ENCODE data around the gene RNF41.
"Not testable (repeated sequence)": the region's sequence is repeated elsewhere in the genome, so short reads cannot be mapped to it uniquely, and the experiment has no call there.

Gene RNF41

DNA sequence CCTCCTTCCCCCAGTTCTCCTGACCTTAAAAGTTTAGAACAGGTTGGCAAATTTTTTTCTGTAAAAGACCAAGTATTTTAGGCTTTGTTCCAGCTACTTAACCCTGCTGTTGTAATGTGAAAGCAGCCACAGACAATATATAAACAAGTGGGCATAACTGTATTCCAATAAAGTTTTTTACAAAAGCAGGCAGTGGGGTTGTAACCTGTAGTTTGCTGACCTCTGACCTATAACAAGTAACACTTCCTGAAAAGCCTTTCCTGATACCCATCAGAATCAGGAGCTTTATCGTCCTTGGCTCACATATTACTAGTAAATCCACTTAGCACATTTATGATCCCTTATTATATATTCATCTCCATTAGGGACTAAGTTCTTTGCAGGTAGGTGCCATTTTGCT is 19.4 kb downstream of the RNF41 start:
- H3K27ac ChIP-seq (ENCODE audit: low read length): no peak overlapping the region
- no peaks in the 10 kb centered on the region for H3K79me2 ChIP-seq (ENCODE audit: low read length)
- H3F3A ChIP-seq (ENCODE audit: insufficient read depth, low read length): no peaks in the 10 kb centered on the region
- no peaks in the 10 kb centered on the region for H3K9me3 ChIP-seq (replicated peaks; ENCODE audit: insufficient read depth, low read length)
- no peak overlapping the region for H3K4me3 ChIP-seq (ENCODE audit: low read length)
- H3K36me3 ChIP-seq (replicated peaks; ENCODE audit: insufficient read depth, low read length): no peaks in the 10 kb centered on the region
- H4K20me1 ChIP-seq (ENCODE audit: insufficient read depth, low read length): no peaks in the 10 kb centered on the region
- H3K27me3 ChIP-seq (replicated peaks; ENCODE audit: insufficient read depth, low read length): no peaks in the 10 kb centered on the region
- H3K4me2 ChIP-seq (ENCODE audit: low read depth, low read length): no peak overlapping the region
- no peaks in the 10 kb centered on the region for H3K4me1 ChIP-seq (ENCODE audit: low read length)
- no peak for DNase-seq
- no peak overlapping the region for H2AFZ ChIP-seq (ENCODE audit: low read length)
- TF ChIP-seq, protein P1, sequence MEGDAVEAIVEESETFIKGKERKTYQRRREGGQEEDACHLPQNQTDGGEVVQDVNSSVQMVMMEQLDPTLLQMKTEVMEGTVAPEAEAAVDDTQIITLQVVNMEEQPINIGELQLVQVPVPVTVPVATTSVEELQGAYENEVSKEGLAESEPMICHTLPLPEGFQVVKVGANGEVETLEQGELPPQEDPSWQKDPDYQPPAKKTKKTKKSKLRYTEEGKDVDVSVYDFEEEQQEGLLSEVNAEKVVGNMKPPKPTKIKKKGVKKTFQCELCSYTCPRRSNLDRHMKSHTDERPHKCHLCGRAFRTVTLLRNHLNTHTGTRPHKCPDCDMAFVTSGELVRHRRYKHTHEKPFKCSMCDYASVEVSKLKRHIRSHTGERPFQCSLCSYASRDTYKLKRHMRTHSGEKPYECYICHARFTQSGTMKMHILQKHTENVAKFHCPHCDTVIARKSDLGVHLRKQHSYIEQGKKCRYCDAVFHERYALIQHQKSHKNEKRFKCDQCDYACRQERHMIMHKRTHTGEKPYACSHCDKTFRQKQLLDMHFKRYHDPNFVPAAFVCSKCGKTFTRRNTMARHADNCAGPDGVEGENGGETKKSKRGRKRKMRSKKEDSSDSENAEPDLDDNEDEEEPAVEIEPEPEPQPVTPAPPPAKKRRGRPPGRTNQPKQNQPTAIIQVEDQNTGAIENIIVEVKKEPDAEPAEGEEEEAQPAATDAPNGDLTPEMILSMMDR (IDR thresholded peaks at IDR 0.05; ENCODE audit: low read length): no peak
- TF ChIP-seq EZH2 (optimal IDR thresholded peaks at IDR 0.05; ENCODE audit: low read depth, low read length) (no peak), EZH2phosphoT487 (IDR thresholded peaks at IDR 0.05; ENCODE audit: low read length) (no peak)
- no peak overlapping the region for H3K9ac ChIP-seq (ENCODE audit: low read length)
- H3K9me2 ChIP-seq (replicated peaks; ENCODE audit: insufficient read depth, low read length): no peaks in the 10 kb centered on the region

DNA sequence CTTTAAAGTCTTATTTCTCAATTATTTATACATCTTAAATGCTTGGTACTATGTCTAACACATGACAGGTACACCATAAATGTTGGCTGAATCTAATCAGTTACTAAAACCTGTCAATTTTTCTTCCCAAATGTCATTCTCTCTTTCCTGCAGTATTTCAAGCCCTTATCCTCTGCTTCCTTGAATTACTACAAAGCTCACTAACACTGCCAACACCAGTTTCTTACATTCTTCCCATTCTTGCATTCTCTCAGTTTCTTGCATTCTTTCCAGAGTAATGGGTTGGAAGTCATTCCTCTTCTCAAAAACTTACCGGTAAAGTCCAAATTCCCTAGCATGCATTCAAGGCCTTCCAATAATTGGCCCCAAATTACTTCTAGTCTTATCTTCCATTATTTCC is 22.9 kb downstream of the RNF41 start:
- H3K79me2 ChIP-seq (ENCODE audit: low read length): no peaks in the 10 kb centered on the region
- no peak for TF ChIP-seq EZH2 (optimal IDR thresholded peaks at IDR 0.05; ENCODE audit: low read depth, low read length)
- TF ChIP-seq, protein P1 (IDR thresholded peaks at IDR 0.05; ENCODE audit: low read length): no peak
- no peak for TF ChIP-seq EZH2phosphoT487 (IDR thresholded peaks at IDR 0.05; ENCODE audit: low read length)
- H3K4me2 ChIP-seq (ENCODE audit: low read depth, low read length): no peak overlapping the region
- H3K27ac ChIP-seq (ENCODE audit: low read length): no peak overlapping the region
- no peak overlapping the region for H3K4me3 ChIP-seq (ENCODE audit: low read length)
- no peak overlapping the region for H2AFZ ChIP-seq (ENCODE audit: low read length)
- H3K9me3 ChIP-seq (replicated peaks; ENCODE audit: insufficient read depth, low read length): no peaks in the 10 kb centered on the region
- no peaks in the 10 kb centered on the region for H3K27me3 ChIP-seq (replicated peaks; ENCODE audit: insufficient read depth, low read length)
- DNase-seq: no peak
- H3K4me1 ChIP-seq (ENCODE audit: low read length): no peaks in the 10 kb centered on the region
- no peak overlapping the region for H3K9ac ChIP-seq (ENCODE audit: low read length)
- no peaks in the 10 kb centered on the region for H3K9me2 ChIP-seq (replicated peaks; ENCODE audit: insufficient read depth, low read length)
- no peaks in the 10 kb centered on the region for H3K36me3 ChIP-seq (replicated peaks; ENCODE audit: insufficient read depth, low read length)
- no peaks in the 10 kb centered on the region for H4K20me1 ChIP-seq (ENCODE audit: insufficient read depth, low read length)
- H3F3A ChIP-seq (ENCODE audit: insufficient read depth, low read length): no peaks in the 10 kb centered on the region

DNA sequence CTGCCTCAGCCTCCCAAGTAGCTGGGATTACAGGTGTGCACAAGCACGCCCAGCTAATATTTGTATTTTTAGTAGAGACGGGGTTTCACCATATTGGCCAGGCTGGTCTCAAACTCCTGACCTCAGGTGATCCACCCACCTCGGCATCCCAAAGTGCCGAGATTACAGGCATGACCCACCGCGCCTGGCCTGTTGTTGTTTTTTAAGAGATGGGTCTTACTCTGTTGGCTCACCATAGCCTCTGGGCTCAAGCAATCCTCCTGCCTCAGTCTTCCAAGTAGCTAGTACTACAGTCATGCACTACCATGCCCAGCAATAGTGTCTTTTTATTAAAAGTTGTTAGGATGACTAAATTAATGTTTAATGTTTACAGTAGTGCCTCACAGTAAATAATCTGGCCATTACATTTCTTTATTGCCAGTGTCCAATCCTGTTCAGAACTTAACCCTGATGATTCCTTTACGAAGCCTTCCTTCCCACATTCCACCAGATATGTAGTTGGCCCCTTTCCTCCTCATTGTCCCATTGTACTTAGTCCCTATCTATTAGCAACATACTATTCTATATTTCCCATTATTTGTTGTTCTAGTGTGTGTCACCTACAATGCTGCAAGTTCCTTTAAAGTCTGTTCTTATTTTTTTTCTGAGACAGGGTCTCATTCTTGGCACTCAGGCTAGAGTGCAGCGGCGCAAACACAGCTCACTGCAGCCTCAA is 23.6 kb downstream of the RNF41 start:
- Histone ChIP-seq H4K20me1 (ENCODE audit: insufficient read depth, low read length) (no peaks in the 10 kb centered on the region), H3K27me3 (replicated peaks; ENCODE audit: insufficient read depth, low read length) (no peaks in the 10 kb centered on the region), H3K9me2 (replicated peaks; ENCODE audit: insufficient read depth, low read length) (no peaks in the 10 kb centered on the region), H3K9me3 (replicated peaks; ENCODE audit: insufficient read depth, low read length) (no peaks in the 10 kb centered on the region), H3K79me2 (ENCODE audit: low read length) (no peaks in the 10 kb centered on the region), H3K4me2 (ENCODE audit: low read depth, low read length) (no peak overlapping the region), H3F3A (ENCODE audit: insufficient read depth, low read length) (no peaks in the 10 kb centered on the region), H3K27ac (ENCODE audit: low read length) (no peak overlapping the region), H2AFZ (ENCODE audit: low read length) (no peak overlapping the region), H3K9ac (ENCODE audit: low read length) (no peak overlapping the region), H3K36me3 (replicated peaks; ENCODE audit: insufficient read depth, low read length) (no peaks in the 10 kb centered on the region), H3K4me3 (ENCODE audit: low read length) (no peak overlapping the region), H3K4me1 (ENCODE audit: low read length) (0 out of 2 replicates have a peak, but pooled peaks cover 4% of the 10 kb centered on the region)
- no peak for DNase-seq
- TF ChIP-seq, protein P1 (IDR thresholded peaks at IDR 0.05; ENCODE audit: low read length): no peak
- TF ChIP-seq EZH2phosphoT487 (IDR thresholded peaks at IDR 0.05; ENCODE audit: low read length) (no peak), EZH2 (optimal IDR thresholded peaks at IDR 0.05; ENCODE audit: low read depth, low read length) (no peak)

DNA sequence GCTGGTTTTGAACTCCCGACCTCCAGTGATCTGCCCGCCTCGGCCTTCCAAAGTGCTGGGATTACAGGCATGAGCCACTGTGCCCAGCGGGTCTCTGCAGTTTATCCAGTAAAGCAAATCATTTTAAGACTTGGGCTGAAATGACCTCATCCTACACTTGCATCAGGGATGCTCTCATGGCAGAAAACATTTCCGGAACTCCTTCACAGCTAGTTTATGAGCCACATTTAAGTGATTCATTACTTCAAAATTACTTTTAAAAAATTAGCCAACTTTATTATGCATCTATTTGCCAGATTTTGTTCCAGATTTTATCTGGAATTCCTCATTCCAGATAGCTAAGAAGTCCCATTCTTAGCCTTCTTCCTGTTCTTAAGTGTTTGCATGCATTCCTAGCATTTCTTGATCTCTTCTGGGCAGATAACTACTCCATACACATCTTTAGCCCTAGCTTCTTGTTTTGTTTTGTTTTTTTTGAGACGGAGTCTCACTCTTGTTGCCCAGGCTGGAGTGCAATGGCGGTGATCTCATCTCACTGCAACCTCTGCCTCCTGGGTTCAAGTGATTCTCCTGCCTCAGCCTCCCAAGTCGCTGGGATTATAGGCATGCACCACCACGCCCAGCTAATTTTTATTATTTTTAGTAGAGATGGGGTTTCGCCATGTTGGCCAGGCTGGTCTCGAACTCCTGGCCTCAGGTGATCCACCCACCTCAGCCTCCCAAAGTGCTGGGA is 24.7 kb downstream of the RNF41 start:
- not testable (repeated sequence) for H3K4me2 ChIP-seq (ENCODE audit: low read depth, low read length); H3K9me3 ChIP-seq (replicated peaks; ENCODE audit: insufficient read depth, low read length); H3F3A ChIP-seq (ENCODE audit: insufficient read depth, low read length); DNase-seq; H3K9me2 ChIP-seq (replicated peaks; ENCODE audit: insufficient read depth, low read length); H3K4me3 ChIP-seq (ENCODE audit: low read length); H3K27me3 ChIP-seq (replicated peaks; ENCODE audit: insufficient read depth, low read length); H3K79me2 ChIP-seq (ENCODE audit: low read length); H4K20me1 ChIP-seq (ENCODE audit: insufficient read depth, low read length); H3K27ac ChIP-seq (ENCODE audit: low read length); H3K36me3 ChIP-seq (replicated peaks; ENCODE audit: insufficient read depth, low read length); H3K9ac ChIP-seq (ENCODE audit: low read length); H2AFZ ChIP-seq (ENCODE audit: low read length); H3K4me1 ChIP-seq (ENCODE audit: low read length)
